ENCODE results near the gene HTT. TPM values are rescaled to one million over a fixed set of nuclear protein-coding genes. Genes with fewer than 3 reads are reported as not detected.
"Not testable (repeated sequence)": the region's sequence is repeated elsewhere in the genome, so short reads cannot be mapped to it uniquely, and the experiment has no call there.

The HTT gene
- total RNA-seq, 3 donors from 2014 or later (not counting 1 experiment from before 2014, with no cell fraction given) = 132 to 175 (median 165) TPM

- Mint-ChIP-seq H3K4me3 (no peak overlapping the region), H3K27me3 (ENCODE audit: low read depth in 2 of 2) (no peaks in the 10 kb centered on the region), H3K36me3 (no peaks in the 10 kb centered on the region), H3K9me3 (no peaks in the 10 kb centered on the region), H3K4me1 (peaks cover 13 to 24% of the 10 kb centered on the region in 2 donors), H3K27ac (peak overlapping the region in 1 of 2 donors; percentile 9)
- H3K27ac ChIP-seq (ENCODE audit: low read length) = no peak overlapping the region
- H3K4me1 ChIP-seq (ENCODE audit: control insufficient read depth, insufficient read depth, low read length) = no peaks in the 10 kb centered on the region
- TF ChIP-seq CTCF (IDR thresholded peaks at IDR 0.05) = no peak
- intact Hi-C loops (cut with micrococcal nuclease) = no loop called here
- H3K9me3 ChIP-seq (ENCODE audit: control insufficient read depth, insufficient read depth, low read length) = no peaks in the 10 kb centered on the region
- H3K4me3 ChIP-seq (ENCODE audit: low read length) = no peak overlapping the region
- ATAC-seq = no peak
- DNase-seq = no peak
- 93% methylated on average over 10 of the region's 10 CpGs for WGBS (ENCODE audit: insufficient coverage)
- H3K36me3 ChIP-seq (ENCODE audit: control insufficient read depth, insufficient read depth, low read length) = peaks cover 25% of the 10 kb centered on the region
- no peaks in the 10 kb centered on the region for H3K27me3 ChIP-seq (ENCODE audit: control insufficient read depth, insufficient read depth, low read length)
Observed at GRCh38 chr4:3085948-3086670, 11.6 kb downstream of the HTT start.

- DNase-seq = no peak
- H3K27me3 ChIP-seq (ENCODE audit: control insufficient read depth, insufficient read depth, low read length) = no peaks in the 10 kb centered on the region
- Mint-ChIP-seq H3K4me1 (peaks cover 13 to 24% of the 10 kb centered on the region in 2 donors), H3K4me3 (no peak overlapping the region), H3K27me3 (ENCODE audit: low read depth in 2 of 2) (no peaks in the 10 kb centered on the region), H3K9me3 (no peaks in the 10 kb centered on the region), H3K27ac (no peak overlapping the region), H3K36me3 (no peaks in the 10 kb centered on the region)
- H3K27ac ChIP-seq (ENCODE audit: low read length) = no peak overlapping the region
- no peak overlapping the region for H3K4me3 ChIP-seq (ENCODE audit: low read length)
- no peaks in the 10 kb centered on the region for H3K4me1 ChIP-seq (ENCODE audit: control insufficient read depth, insufficient read depth, low read length)
- no peak for ATAC-seq
- WGBS (ENCODE audit: insufficient coverage) = 98% methylated on average over 2 of the region's 4 CpGs
- H3K36me3 ChIP-seq (ENCODE audit: control insufficient read depth, insufficient read depth, low read length) = peaks cover 25% of the 10 kb centered on the region
- no peak for TF ChIP-seq CTCF (IDR thresholded peaks at IDR 0.05)
- intact Hi-C loops (cut with micrococcal nuclease) = no loop called here
- H3K9me3 ChIP-seq (ENCODE audit: control insufficient read depth, insufficient read depth, low read length) = no peaks in the 10 kb centered on the region
Observed at GRCh38 chr4:3087115-3087797, 12.8 kb downstream of the HTT start.

GRCh38 chr4:3091464-3091863, 17.0 kb downstream of the HTT start:
- no peak for DNase-seq
- H3K4me1 Mint-ChIP-seq = peaks cover 0 to 9% of the 10 kb centered on the region in 2 donors
- no peaks in the 10 kb centered on the region for H3K4me1 ChIP-seq (ENCODE audit: control insufficient read depth, insufficient read depth, low read length)
- peaks cover 29% of the 10 kb centered on the region for H3K36me3 ChIP-seq (ENCODE audit: control insufficient read depth, insufficient read depth, low read length)
- ATAC-seq = no peak
- no peaks in the 10 kb centered on the region for H3K36me3 Mint-ChIP-seq
- no peak for TF ChIP-seq CTCF (IDR thresholded peaks at IDR 0.05)
- H3K27ac Mint-ChIP-seq = peak overlapping the region in 1 of 2 donors; percentile 7
- H3K4me3 Mint-ChIP-seq = no peak overlapping the region
- H3K27me3 ChIP-seq (ENCODE audit: control insufficient read depth, insufficient read depth, low read length) = no peaks in the 10 kb centered on the region
- no peak overlapping the region for H3K4me3 ChIP-seq (ENCODE audit: low read length)
- H3K27ac ChIP-seq (ENCODE audit: low read length) = no peak overlapping the region
- H3K9me3 ChIP-seq (ENCODE audit: control insufficient read depth, insufficient read depth, low read length) = no peaks in the 10 kb centered on the region
- intact Hi-C loops (cut with micrococcal nuclease) = no loop called here
- H3K27me3 Mint-ChIP-seq (ENCODE audit: low read depth in 2 of 2) = no peaks in the 10 kb centered on the region
- no peaks in the 10 kb centered on the region for H3K9me3 Mint-ChIP-seq
- 79% methylated on average over 5 of the region's 5 CpGs for WGBS (ENCODE audit: insufficient coverage)

GRCh38 chr4:3094701-3095100, 20.2 kb downstream of the HTT start:
- H3K9me3 ChIP-seq (ENCODE audit: control insufficient read depth, insufficient read depth, low read length); H3K36me3 Mint-ChIP-seq; intact Hi-C loops (cut with micrococcal nuclease); H3K27me3 Mint-ChIP-seq (ENCODE audit: low read depth in 2 of 2); H3K4me1 ChIP-seq (ENCODE audit: control insufficient read depth, insufficient read depth, low read length); H3K4me3 Mint-ChIP-seq; H3K4me3 ChIP-seq (ENCODE audit: low read length); H3K27me3 ChIP-seq (ENCODE audit: control insufficient read depth, insufficient read depth, low read length); H3K9me3 Mint-ChIP-seq; DNase-seq; ATAC-seq; H3K27ac ChIP-seq (ENCODE audit: low read length); H3K27ac Mint-ChIP-seq: not testable (repeated sequence)
- H3K36me3 ChIP-seq (ENCODE audit: control insufficient read depth, insufficient read depth, low read length) = peaks cover 21% of the 10 kb centered on the region
- peaks cover 0 to 10% of the 10 kb centered on the region in 2 donors for H3K4me1 Mint-ChIP-seq
- 99% methylated on average over 28 of the region's 28 CpGs for WGBS (ENCODE audit: insufficient coverage)
